Adrenal gland (tissue), 5 donors: ENCODE measurements around the gene BNC2.

Experiments used
- CTCF ChIP-seq, 6 experiments: fragments of 450-650 bp in 4 of 6; fragments of 200-600 bp in 2 of 6; sonication (generic) in 1 of 6; IDR thresholded peaks; 1 replicate in 5 of 6; 2 replicates in 1 of 6; pipeline versions ENCODE4 v1.5.1 to v1.8.0; 2016 to 2021; ENCODE audit warnings: antibody characterized with exemption in 6 of 6, mild to moderate bottlenecking in 2 of 6, moderate library complexity in 1 of 6
- POLR2A ChIP-seq, 2 donors: fragments of 450-650 bp; IDR thresholded peaks; one replicate each; pipeline ENCODE4 v1.6.1; 2017; ENCODE audit warnings: antibody characterized with exemption in 2 of 2, mild to moderate bottlenecking in 2 of 2, moderate library complexity in 1 of 2
- donor health status: DM: no; HTN: no; CAD: no.

DNA sequence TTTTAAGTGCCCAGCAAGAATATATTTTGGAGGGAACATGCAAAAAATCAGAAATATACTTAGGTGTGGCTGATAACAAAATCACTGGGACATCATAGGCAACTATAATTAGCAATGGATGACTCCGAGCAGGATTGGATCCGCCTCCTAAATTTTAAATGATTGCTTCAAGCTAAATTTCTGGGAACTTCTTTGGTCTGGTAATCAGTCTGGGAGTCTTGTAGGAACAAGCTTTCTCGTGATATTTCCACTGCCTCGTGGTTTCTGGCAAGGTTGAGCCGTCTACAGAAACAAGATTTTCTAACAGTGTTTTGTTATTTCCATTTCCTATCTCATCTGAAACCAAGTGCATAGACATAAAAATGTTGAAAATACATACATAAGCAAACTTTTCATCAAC is 232.6 kb downstream of the BNC2 start:
- no peak for TF ChIP-seq POLR2A (IDR thresholded peaks at IDR 0.05)
- TF ChIP-seq CTCF (IDR thresholded peaks at IDR 0.05): no peak
